AG10803 (cell line): ENCODE results near the gene AFAP1.
A peak's percentile ranks its signal among the peaks of the same experiment; 100 is the strongest.

ENCODE experiments used
- DNase-seq: peaks from one replicate; pipeline ENCODE4 v3.0.0; 2010; ENCODE audit warnings: low read depth
- H3K4me3 ChIP-seq: 2 replicates; pipeline ENCODE4 v1.5.1; 2011; ENCODE audit warnings: mild to moderate bottlenecking, low read length, control low read depth
- TF ChIP-seq, protein P1 (sequence below): conservative IDR thresholded peaks from 2 replicates; pipeline ENCODE4 v1.5.1; 2011; ENCODE audit warnings: mild to moderate bottlenecking, low read length, control low read depth, inconsistent platforms

The AFAP1 gene

DNA sequence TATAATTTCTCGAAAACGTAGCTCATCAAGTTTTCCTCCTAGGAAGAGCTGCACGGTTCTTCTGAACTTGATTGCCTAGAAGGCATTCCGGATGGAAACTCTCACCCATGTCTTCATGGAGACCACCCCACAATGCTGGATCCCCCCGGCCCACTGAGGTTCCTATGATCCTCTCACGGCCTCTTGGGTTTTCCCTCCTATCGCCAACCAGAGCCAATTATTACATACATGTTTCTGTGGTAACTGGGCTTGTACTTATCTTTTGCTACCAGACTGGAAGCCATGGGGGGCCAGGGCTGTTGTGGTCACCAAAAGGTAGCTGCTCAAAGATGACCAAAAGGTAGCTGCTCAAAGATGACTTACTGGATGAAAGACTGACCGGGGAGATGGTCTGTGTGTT, 131.5 kb downstream of the AFAP1 start:
- no peak for DNase-seq
- TF ChIP-seq, protein P1, sequence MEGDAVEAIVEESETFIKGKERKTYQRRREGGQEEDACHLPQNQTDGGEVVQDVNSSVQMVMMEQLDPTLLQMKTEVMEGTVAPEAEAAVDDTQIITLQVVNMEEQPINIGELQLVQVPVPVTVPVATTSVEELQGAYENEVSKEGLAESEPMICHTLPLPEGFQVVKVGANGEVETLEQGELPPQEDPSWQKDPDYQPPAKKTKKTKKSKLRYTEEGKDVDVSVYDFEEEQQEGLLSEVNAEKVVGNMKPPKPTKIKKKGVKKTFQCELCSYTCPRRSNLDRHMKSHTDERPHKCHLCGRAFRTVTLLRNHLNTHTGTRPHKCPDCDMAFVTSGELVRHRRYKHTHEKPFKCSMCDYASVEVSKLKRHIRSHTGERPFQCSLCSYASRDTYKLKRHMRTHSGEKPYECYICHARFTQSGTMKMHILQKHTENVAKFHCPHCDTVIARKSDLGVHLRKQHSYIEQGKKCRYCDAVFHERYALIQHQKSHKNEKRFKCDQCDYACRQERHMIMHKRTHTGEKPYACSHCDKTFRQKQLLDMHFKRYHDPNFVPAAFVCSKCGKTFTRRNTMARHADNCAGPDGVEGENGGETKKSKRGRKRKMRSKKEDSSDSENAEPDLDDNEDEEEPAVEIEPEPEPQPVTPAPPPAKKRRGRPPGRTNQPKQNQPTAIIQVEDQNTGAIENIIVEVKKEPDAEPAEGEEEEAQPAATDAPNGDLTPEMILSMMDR = no peak
- H3K4me3 ChIP-seq = no peak overlapping the region

DNA sequence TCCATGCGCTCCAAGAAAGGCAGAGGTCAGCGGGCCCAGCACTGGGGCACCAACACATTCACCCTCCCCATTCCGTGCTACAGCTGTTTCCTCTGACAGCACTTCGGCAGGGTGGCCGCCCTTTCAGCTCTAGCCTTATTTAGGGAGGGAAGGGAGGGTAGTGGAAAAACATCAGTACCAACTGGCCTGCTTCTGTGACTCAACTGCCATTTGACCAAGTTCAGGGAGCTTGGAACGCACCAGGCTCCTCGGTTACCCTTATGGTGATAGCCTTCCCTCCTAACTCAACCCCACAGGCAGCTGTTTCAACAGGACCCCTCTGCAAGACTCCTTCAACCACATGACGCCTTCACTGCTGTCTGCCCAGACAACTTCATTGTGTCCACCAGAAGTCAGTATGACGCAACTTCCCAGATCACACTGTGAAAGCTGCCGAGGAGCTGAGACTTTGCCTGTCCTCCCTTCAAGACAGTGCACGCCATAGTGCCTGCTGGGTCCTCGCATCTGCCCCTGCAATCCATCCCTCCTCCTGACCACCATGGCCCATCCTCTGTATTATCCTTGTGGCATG, 132.2 kb downstream of the AFAP1 start:
- TF ChIP-seq, protein P1 = no peak
- no peak overlapping the region for H3K4me3 ChIP-seq
- DNase-seq = no peak

- DNase-seq = peak; percentile 49
- TF ChIP-seq, protein P1 = no peak
- H3K4me3 ChIP-seq = no peak overlapping the region
Measured at GRCh38 chr4:7806338-7807090, 133.1 kb downstream of the AFAP1 start.

DNA sequence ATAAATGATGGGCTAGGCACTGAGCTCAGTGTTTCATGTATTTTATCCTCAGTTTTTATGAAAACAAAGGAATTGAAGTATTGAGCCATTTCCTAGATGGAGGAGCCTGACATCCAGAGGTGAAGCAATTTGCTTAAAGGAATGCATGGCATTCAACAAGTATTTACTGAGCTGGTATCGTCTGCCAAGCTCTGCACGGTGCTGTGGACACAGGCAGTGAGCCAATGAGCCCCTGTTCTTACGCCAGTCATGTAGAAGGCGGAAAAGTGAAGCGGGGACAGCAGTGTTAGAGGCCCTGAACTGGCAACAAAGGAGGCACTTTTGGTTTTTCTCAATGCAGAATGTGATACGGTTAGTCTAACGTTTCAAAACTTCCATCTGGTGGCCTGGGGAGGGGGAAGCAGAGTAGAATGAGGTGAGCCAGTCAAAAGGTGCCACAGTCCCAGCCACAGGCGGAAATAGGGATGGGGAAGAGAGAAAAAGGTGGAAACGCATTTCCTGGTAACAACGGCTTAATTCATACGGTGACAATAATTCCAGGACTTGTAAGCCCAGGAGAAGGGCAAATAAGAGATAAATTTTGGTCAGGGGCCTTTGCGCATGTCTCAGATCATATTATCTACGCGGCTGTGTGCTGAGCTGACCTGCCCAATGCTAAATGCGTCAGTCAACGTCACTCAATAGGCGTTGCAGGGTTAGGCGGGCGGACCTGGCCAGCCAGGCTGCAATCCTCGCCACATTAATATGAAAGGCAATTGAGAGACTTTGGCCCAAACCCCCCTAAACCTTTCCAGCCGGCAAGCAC, 133.9 kb downstream of the AFAP1 start:
- TF ChIP-seq, protein P1 = no peak
- no peak overlapping the region for H3K4me3 ChIP-seq
- DNase-seq = peak; percentile 98

DNA sequence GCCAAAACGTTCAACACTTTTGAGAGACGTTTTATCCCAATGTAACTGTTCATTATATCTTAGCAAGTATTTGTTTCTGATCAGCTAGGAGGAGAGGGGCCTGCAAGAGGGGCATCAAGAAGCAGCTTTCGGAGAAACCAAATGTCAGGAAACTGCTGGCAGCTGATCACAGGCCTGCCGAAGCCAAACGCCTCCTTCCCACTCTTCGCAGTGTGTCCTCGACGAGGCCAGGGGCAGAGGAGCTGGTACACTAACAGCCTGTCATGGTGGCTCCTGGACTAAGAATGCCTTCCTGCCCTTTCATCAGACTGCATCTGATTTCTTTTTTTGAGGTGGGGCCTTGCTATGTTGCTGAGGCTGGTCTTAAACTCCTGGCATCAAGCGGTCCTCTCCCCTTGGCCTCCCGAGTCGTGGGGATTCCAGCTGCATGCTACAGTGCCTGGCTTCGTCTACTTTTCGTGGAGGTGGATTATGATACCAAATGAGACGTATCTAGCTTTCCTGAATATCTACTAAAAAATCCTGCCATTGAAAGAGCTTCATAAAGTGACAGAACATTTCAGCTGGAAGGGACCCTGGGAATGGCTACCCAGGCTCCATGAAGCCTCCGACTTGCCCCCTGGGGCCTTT, 134.8 kb downstream of the AFAP1 start:
- no peak overlapping the region for H3K4me3 ChIP-seq
- TF ChIP-seq, protein P1 = no peak

DNA sequence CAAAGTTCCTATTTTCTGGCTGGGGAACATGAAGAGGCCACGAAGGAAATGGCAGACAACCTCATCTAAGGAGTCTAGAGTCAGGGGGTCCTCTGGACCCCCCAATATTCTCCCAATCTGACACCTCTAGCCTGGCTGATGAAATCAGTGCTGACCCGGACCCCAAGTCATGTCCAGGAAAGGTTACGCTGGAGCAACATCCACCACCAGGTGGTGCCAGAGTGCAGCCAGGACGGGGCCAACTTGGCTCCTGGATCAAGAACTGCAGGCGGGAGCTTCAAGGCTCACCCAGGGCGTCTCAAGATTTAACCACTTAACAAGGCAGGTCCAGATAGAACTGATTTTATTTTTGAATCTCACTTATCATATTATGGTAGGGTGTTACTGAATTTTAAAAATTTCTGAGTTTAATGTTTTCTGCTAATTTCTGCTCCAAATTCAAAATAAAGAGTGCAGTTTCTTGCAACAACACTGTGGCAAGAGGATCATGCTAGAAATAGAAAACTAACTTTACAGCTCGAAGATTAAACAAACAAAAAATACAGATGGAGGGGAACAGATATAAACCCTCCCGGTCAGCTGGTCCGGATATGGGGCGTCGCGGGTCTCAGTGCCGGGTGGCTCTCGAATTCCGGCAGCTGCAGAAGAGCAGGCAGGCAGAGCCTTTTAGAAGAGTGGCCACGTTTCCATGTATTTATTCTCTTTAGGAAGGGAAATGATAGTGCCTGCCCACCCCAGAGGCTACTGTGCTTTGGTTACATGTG, 135.5 kb downstream of the AFAP1 start:
- TF ChIP-seq, protein P1 = peak; percentile 97
- DNase-seq = peak; percentile 75
- no peak overlapping the region for H3K4me3 ChIP-seq

More for the DNA sequence above, 134.8 kb downstream of the AFAP1 start:
- DNase-seq = no peak
